Right lobe of liver (tissue), 6 donors: ENCODE results near the gene CD63. TPM values are rescaled to one million over a fixed set of nuclear protein-coding genes. Genes with fewer than 3 reads are reported as not detected.

Experiments
- ATAC-seq, 4 donors: fragments of 200-7000 bp; cut with Tn5 transposase; one replicate each; pipeline ENCODE4 v1.9.1; 2020; ENCODE audit warnings: mild to moderate bottlenecking in 4 of 4, moderate library complexity in 4 of 4
- DNase-seq, 3 donors: peaks; one replicate each; pipeline ENCODE4 v3.0.0-alpha.2; 2020
- H3K27ac ChIP-seq, 3 donors: fragments of 200-600 bp; one replicate each; pipeline ENCODE4 v1.8.0; 2022
- H3K27me3 ChIP-seq, 2 donors: fragments of 200-600 bp; one replicate each; pipeline ENCODE4 v1.8.0; 2022
- H3K36me3 ChIP-seq, 4 donors: fragments of 200-600 bp; sonication (generic) in 1 of 4; one replicate each; pipeline versions ENCODE4 v1.5.1 to v1.8.0; 2017 to 2022; ENCODE audit warnings: control low read depth in 1 of 4
- H3K4me1 ChIP-seq, 4 donors: fragments of 200-600 bp; sonication (generic) in 1 of 4; one replicate each; pipeline versions ENCODE4 v1.5.1 to v1.8.0; 2017 to 2022; ENCODE audit warnings: control low read depth in 1 of 4
- H3K4me3 ChIP-seq, 3 donors: fragments of 200-600 bp; one replicate each; pipeline ENCODE4 v1.8.0; 2022
- H3K9me3 ChIP-seq, 4 donors: fragments of 200-600 bp; sonication (generic) in 1 of 4; one replicate each; pipeline versions ENCODE4 v1.5.1 to v1.8.0; 2017 to 2022; ENCODE audit warnings: control low read depth in 1 of 4
- CTCF ChIP-seq, 4 donors: fragments of 200-600 bp in 3 of 4; fragments of 450-650 bp in 1 of 4; IDR thresholded peaks; one replicate each; pipeline versions ENCODE4 v1.5.1 to v1.8.0; 2016 to 2022; ENCODE audit warnings: antibody characterized with exemption in 4 of 4, mild to moderate bottlenecking in 2 of 4
- POLR2A ChIP-seq: fragments of 450-650 bp; IDR thresholded peaks from one replicate; pipeline ENCODE4 v1.6.1; 2017; ENCODE audit warnings: antibody characterized with exemption, mild to moderate bottlenecking
- WGBS: methylation state at CpG from one replicate; pipeline ENCODE4 v1.1.6; 2018; ENCODE audit warnings: low coverage, low lambda C conversion rate; ENCODE audit not compliant: insufficient coverage; ENCODE audit errors: missing lambda C conversion rate; 5-methylcytosine and 5-hydroxymethylcytosine counted together
- intact Hi-C, 2 donors: fragments of 100-400 bp; cut with DNase I; formaldehyde crosslinking; loops; one replicate each; pipeline versions ENCODE4 v1.11.2 to v1.14.1; 2022
- total RNA-seq, 6 experiments: library from RNA; depleted of rRNA in 2 of 6; stranded (reverse); fragments of >200 nt in 2 of 6; fragmentation: NEBNext Ultra II Directional in 3 of 6; extraction: Animal tissue kit (Norgen Biotek cat#: 25700) in 3 of 6; gene quantifications; one replicate each; pipeline versions ENCODE4 v1.1.0 to v1.2.4, GENCODE V29; 2016 to 2023
- donor health status: DM: no; HTN: yes; CAD: no.
- donor health status: DM: no; HTN: no; CAD: no.
- donor health status: DM: no; HTN: no; CAD: no.
- donor health status: DM: no; HTN: yes; CAD: no.
- donor health status: DM: no; HTN: yes; CAD: no.

Gene CD63
- total RNA-seq, 6 experiments from 2014 or later = 213 to 556 (median 317) TPM

- Histone ChIP-seq H3K36me3 (no peaks in the 10 kb centered on the region), H3K9me3 (no peaks in the 10 kb centered on the region), H3K27ac (no peak overlapping the region), H3K27me3 (no peaks in the 10 kb centered on the region), H3K4me1 (peaks cover 0 to 57% (median 14%) of the 10 kb centered on the region in 4 donors), H3K4me3 (no peak overlapping the region)
- no peak for ATAC-seq
- DNase-seq = peak in 1 of 3 donors; percentile 32
- WGBS = 55% methylated on average over 4 of the region's 4 CpGs
- TF ChIP-seq CTCF (IDR thresholded peaks at IDR 0.05) = no peak
- no peak for TF ChIP-seq POLR2A
- intact Hi-C loops = no loop called here
Observed at GRCh38 chr12:55718015-55718414, 10.8 kb downstream of the CD63 start.

DNA sequence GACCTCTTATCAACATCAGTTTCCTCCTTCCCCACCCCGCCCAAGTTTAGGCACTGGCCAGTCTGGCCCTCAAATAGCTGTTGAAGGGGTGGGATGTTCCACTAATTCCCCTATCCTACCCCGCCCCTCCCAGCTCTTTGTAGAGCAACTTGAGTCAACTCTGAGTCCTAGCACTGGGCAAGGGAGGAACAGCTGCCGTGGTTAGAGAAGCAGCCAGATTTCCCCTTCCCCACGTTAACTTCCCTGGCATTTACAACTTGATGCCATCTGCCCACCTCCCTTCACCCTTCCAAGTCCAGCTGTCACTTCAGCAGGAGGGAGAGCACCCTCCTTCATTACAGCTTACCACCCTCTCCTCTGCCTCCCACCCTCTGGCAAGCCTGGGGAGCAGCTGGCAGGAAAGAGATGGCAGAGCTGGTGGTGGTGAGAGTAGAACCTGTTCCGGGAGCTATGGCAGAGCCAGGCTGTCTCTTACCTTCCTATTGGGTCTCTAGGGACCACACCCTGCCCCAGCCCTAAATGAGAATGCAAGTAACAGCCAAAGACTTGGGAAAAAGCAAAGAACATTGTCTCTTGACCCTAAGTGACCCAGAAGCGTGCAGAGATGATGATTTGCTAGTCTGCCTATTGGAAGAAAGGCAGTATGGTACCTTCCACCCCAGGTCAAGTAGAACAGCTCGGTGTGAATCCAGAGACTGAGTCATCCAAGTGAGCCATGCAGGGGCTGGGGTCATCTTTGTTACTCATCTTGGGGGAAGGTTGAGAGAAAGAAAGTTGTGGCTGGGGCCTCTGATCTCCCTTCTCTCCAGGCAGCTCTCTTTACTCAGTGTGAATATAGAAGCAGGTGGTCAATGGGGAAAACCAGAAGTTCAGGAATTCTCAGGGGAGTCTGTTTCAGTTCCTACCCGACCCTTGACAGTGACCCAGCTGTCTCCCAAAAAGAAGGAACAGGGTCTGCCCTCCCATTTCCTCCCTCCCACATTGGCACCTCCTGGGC, 11.5 kb downstream of the CD63 start:
- no peaks in the 10 kb centered on the region for H3K36me3 ChIP-seq
- no peaks in the 10 kb centered on the region for H3K9me3 ChIP-seq
- WGBS = 55% methylated on average over 6 of the region's 8 CpGs
- H3K27ac ChIP-seq = peak overlapping the region in 1 of 3 donors; percentile 96
- H3K4me1 ChIP-seq = peaks cover 0 to 58% (median 14%) of the 10 kb centered on the region in 4 donors
- TF ChIP-seq CTCF (IDR thresholded peaks at IDR 0.05) (no peak), POLR2A (no peak)
- intact Hi-C loops = no loop called here
- peak overlapping the region; percentile 76 to 86 (median 82) for H3K4me3 ChIP-seq
- DNase-seq = peak in 1 of 3 donors; percentile 47
- no peak for ATAC-seq
- H3K27me3 ChIP-seq = no peaks in the 10 kb centered on the region

GRCh38 chr12:55716582-55716957, 12.2 kb downstream of the CD63 start:
- WGBS = 9% methylated on average over 13 of the region's 13 CpGs

More at GRCh38 chr12:55716582-55716957, 12.2 kb downstream of the CD63 start:
- no peak for DNase-seq
- Histone ChIP-seq H3K4me1 (peaks cover 0 to 62% (median 14%) of the 10 kb centered on the region in 4 donors), H3K27me3 (no peaks in the 10 kb centered on the region), H3K27ac (peak overlapping the region; percentile 76 to 96 (median 87)), H3K4me3 (peak overlapping the region; percentile 76 to 86 (median 82)), H3K9me3 (no peaks in the 10 kb centered on the region), H3K36me3 (no peaks in the 10 kb centered on the region)
- no peak for TF ChIP-seq POLR2A
- no peak for TF ChIP-seq CTCF (IDR thresholded peaks at IDR 0.05)
- intact Hi-C loops = no loop called here
- ATAC-seq = peak in 2 of 4 donors; percentile 0
